ENCODE measurements around the gene CPNE5.

CPNE5 gene

GRCh38 chr6:36766399-36766945 is 72.8 kb downstream of the CPNE5 start:
- no peak for DNase-seq (ENCODE audit: low spot score)
- FAIRE-seq: no peak

- DNase-seq (ENCODE audit: low spot score): peak; percentile 78
- no peak for FAIRE-seq
Measured at GRCh38 chr6:36765594-36766398, 73.4 kb downstream of the CPNE5 start.

- FAIRE-seq (no peak), DNase-seq (ENCODE audit: low spot score) (no peak)
Measured at GRCh38 chr6:36765190-36765589, 74.1 kb downstream of the CPNE5 start.

GRCh38 chr6:36762123-36762522 is 77.1 kb downstream of the CPNE5 start:
- DNase-seq (ENCODE audit: low spot score) (no peak), FAIRE-seq (no peak)

GRCh38 chr6:36760685-36761435 is 78.4 kb downstream of the CPNE5 start:
- DNase-seq (ENCODE audit: low spot score): no peak
- no peak for FAIRE-seq

- FAIRE-seq (peak; percentile 56), DNase-seq (ENCODE audit: low spot score) (peak; percentile 92)
Measured at GRCh38 chr6:36759148-36759759, 80.0 kb downstream of the CPNE5 start.

GRCh38 chr6:36758516-36759147 is 80.6 kb downstream of the CPNE5 start:
- FAIRE-seq: no peak

GRCh38 chr6:36757943-36758508 is 81.2 kb downstream of the CPNE5 start:
- FAIRE-seq: no peak
- no peak for DNase-seq (ENCODE audit: low spot score)

More at GRCh38 chr6:36758516-36759147, 80.6 kb downstream of the CPNE5 start:
- DNase-seq (ENCODE audit: low spot score): no peak

GRCh38 chr6:36757206-36757605 is 82.0 kb downstream of the CPNE5 start:
- DNase-seq (ENCODE audit: low spot score): no peak
- FAIRE-seq: no peak

GRCh38 chr6:36756786-36757185 is 82.5 kb downstream of the CPNE5 start:
- FAIRE-seq (no peak), DNase-seq (ENCODE audit: low spot score) (no peak)

GRCh38 chr6:36755435-36756348 is 83.6 kb downstream of the CPNE5 start:
- DNase-seq (ENCODE audit: low spot score): no peak
- FAIRE-seq: peak; percentile 23

- no peak for FAIRE-seq
Measured at GRCh38 chr6:36754582-36755434, 84.4 kb downstream of the CPNE5 start.

GRCh38 chr6:36753671-36754405 is 85.4 kb downstream of the CPNE5 start:
- FAIRE-seq (no peak), DNase-seq (ENCODE audit: low spot score) (no peak)

More at GRCh38 chr6:36754582-36755434, 84.4 kb downstream of the CPNE5 start:
- DNase-seq (ENCODE audit: low spot score): no peak

- FAIRE-seq (no peak), DNase-seq (ENCODE audit: low spot score) (no peak)
Measured at GRCh38 chr6:36752886-36753506, 86.2 kb downstream of the CPNE5 start.

GRCh38 chr6:36752187-36752885 is 86.9 kb downstream of the CPNE5 start:
- DNase-seq (ENCODE audit: low spot score) (no peak), FAIRE-seq (no peak)

- DNase-seq (ENCODE audit: low spot score) (no peak), FAIRE-seq (no peak)
Measured at GRCh38 chr6:36751833-36752186, 87.4 kb downstream of the CPNE5 start.

- FAIRE-seq: no peak
- DNase-seq (ENCODE audit: low spot score): no peak
Measured at GRCh38 chr6:36751091-36751490, 88.2 kb downstream of the CPNE5 start.
